GM19395 (cell line): Measurements from ENCODE around the gene SORCS2.

ENCODE experiments used
- ATAC-seq: cut with Tn5 transposase; IDR thresholded peaks from one replicate; pipeline ENCODE4 v1.9.1; 2021; ENCODE audit warnings: mild to moderate bottlenecking, moderate library complexity; ENCODE audit not compliant: unreplicated experiment

The SORCS2 gene

GRCh38 chr4:7733801-7734650 is 541.7 kb downstream of the SORCS2 start:
- no peak for ATAC-seq

GRCh38 chr4:7734651-7735260 is 542.4 kb downstream of the SORCS2 start:
- no peak for ATAC-seq

- no peak for ATAC-seq
These were observed 543.1 kb downstream of the SORCS2 start for GRCh38 chr4:7735395-7735794.

- no peak for ATAC-seq
These were observed 543.6 kb downstream of the SORCS2 start for GRCh38 chr4:7735961-7736360.

- no peak for ATAC-seq
These were observed 544.3 kb downstream of the SORCS2 start for GRCh38 chr4:7736436-7737267.

GRCh38 chr4:7737268-7737645 is 544.9 kb downstream of the SORCS2 start:
- no peak for ATAC-seq

GRCh38 chr4:7737752-7738457 is 545.6 kb downstream of the SORCS2 start:
- ATAC-seq, result no peak

GRCh38 chr4:7738458-7739076 is 546.2 kb downstream of the SORCS2 start:
- ATAC-seq, result no peak

GRCh38 chr4:7739077-7739917 is 547.0 kb downstream of the SORCS2 start:
- ATAC-seq, result no peak

- ATAC-seq, result no peak
These were observed 547.9 kb downstream of the SORCS2 start for GRCh38 chr4:7739918-7740865.

GRCh38 chr4:7740866-7741525 is 548.7 kb downstream of the SORCS2 start:
- ATAC-seq, result no peak

GRCh38 chr4:7741946-7742806 is 549.8 kb downstream of the SORCS2 start:
- no peak for ATAC-seq

- ATAC-seq, result no peak
These were observed 550.5 kb downstream of the SORCS2 start for GRCh38 chr4:7742807-7743280.

GRCh38 chr4:7744142-7744804 is 551.9 kb downstream of the SORCS2 start:
- ATAC-seq, result no peak

GRCh38 chr4:7745301-7745885 is 553.1 kb downstream of the SORCS2 start:
- no peak for ATAC-seq
